DMS 273 treated with DMSO at 0.1 percent for 48 hours (cell line): ENCODE data around the gene LY6G6C.

Experiments
- DNase-seq: peaks from one replicate; lab custom pipeline; 2025; lab: John Stamatoyannopoulos, UW

LY6G6C gene, protein sequence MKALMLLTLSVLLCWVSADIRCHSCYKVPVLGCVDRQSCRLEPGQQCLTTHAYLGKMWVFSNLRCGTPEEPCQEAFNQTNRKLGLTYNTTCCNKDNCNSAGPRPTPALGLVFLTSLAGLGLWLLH

DNA sequence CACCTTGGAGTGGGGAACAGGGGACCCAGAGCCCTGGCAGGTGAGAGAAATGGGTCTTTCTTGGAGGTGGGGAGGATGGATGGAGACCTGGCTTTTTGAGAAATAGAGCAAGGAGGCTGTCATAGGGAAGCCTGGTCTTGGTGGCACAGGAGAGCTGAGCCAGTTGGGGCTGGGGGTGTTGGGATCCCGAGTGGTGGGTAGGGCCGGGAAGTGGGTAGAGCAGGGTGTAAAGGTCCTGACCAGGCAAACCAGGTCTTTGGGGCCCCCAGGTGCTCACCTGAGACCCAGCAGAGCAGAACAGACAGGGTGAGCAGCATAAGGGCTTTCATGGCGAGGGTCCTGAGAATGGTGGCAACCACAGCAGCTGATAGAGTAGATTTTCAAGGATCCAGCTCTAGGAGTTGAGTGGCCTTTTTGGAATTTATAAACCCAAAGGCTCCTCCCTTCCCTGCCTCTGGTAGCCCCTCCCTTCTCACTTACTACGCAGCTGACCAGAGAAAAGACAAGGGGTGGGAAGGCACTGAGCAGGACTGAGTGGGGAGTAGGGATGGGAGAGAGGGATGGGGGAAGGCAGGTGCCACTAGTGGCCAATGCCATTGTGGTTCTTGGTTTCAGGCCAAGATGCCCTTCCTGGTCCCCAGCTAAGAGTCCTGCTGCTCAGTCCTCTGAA lies at the start of gene LY6G6C:
LY6G6C (minus strand) TSS at position 396 of the 670 bp plus-strand sequence; CDS start at position 329, 67 bp downstream.
- DNase-seq, result no peak

DNA sequence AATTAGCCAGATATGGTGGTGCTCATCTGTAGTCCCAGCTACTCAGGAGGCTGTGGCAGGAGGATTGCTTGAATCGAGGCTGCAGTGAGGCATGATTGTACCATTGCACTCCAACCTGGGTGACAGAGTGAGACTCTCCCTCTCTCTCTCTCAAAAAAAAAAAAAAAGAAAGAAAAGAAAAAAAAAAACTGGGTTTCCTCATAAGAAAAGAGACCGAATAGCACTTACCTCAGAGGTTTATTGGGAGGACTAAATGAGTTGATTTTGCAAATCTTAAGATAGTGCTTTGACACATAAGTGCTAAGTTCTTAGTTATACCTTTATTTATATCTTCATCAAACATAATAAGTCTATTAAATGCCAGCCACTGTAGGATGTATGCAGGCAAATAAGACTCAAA lies 49.3 kb upstream of the LY6G6C start:
- DNase-seq, result no peak

DNA sequence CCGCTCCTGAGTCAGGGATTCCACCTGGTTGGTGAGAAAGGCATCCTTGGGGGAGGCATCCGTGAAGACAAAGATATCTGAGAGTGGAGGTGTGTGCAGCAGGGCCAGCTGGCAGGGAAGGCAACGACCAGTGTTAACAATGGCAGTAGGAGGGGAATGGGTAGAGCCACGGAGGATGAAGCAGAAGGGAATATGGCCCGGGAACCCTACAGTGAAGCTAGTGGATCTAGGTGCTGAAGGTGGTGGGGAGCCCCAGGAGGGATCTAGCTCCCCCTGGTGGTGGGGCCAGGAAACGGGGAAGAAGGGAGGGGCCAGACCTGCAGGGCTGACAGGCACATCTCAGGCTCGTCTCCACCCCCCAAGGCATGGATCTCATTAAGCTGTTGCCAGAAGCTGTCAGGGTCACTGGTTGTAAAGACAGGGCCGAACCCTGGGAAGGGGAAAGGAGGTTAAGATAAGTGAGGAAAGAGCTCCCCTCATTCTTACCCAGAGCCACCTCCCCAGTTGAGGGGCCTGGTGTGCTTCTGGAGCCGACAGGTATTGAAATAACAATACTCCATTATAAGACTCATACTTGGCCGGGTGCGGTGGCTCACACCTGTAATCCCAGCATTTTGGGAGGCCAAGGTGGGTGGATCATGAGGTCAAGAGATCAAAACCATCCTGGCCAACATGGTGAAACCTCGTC lies 48.3 kb upstream of the LY6G6C start:
- peak; percentile 29 for DNase-seq

DNA sequence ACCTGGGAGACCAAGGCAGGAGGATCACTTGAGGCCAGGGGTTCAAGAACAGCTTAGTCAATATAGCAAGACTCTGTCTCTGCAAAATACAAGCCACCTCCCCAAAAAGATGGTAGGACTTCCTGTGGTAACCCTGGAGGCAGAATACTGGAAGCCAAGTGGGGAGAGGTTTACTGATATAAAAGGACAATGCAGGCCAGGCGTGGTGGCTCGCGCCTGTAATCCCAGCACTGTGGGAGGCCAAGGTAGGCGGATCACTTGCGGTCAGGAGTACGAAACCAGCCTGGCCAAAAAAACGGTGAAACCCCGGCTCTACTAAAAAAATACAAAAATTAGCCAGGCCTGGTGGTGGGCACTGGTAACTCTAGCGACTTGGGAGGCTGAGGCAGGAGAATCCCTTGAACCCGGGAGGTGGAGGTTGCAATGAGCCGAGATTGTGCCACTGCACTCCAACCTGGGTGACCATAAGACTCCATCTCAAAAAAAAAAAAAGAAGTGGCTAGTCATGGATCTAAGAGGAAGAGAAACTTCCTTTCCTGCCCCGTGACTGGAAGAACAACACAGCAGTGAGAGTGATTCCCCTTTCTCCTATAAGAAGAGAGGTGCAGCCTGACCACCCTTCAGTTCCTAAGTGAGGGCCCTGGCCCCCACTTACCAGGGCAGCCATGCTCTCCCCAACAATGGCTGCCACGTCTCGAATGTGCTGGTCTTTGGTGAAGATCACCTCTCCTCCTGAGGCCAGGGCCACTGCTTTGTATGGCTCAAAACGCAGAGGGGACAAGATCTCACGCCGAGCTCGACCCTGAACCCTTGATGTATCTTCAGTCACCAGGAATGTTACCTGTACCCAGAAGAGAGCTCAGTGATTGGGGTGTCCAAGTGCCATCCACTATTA lies 47.1 kb upstream of the LY6G6C start:
- no peak for DNase-seq

DNA sequence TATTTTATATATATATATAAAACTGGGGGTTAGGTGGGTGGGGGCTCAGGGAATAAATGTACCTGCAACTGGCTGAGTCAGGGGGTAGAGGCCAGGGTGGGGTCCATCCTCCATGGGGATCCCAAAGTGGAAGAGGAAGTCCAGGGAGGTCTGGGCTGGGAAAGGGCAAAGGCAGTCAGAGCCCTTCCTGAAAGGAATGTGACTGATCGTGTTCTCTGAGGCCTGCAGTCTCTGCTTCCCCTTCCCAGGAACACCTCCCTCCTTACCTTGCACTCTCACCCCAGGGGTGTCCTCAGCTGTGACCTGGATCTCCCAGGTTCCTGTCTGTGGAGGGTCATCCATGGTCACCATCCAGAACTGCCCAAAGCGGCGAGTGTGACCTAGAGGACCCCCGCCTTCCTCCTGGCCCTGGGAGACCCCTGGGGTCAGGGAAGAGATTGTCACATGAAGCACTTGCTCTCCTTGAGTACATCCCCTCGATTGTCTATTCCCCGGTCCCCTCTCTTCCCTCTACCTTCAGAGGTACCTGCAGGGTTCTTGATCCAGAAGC lies 45.6 kb upstream of the LY6G6C start:
- no peak for DNase-seq

DNA sequence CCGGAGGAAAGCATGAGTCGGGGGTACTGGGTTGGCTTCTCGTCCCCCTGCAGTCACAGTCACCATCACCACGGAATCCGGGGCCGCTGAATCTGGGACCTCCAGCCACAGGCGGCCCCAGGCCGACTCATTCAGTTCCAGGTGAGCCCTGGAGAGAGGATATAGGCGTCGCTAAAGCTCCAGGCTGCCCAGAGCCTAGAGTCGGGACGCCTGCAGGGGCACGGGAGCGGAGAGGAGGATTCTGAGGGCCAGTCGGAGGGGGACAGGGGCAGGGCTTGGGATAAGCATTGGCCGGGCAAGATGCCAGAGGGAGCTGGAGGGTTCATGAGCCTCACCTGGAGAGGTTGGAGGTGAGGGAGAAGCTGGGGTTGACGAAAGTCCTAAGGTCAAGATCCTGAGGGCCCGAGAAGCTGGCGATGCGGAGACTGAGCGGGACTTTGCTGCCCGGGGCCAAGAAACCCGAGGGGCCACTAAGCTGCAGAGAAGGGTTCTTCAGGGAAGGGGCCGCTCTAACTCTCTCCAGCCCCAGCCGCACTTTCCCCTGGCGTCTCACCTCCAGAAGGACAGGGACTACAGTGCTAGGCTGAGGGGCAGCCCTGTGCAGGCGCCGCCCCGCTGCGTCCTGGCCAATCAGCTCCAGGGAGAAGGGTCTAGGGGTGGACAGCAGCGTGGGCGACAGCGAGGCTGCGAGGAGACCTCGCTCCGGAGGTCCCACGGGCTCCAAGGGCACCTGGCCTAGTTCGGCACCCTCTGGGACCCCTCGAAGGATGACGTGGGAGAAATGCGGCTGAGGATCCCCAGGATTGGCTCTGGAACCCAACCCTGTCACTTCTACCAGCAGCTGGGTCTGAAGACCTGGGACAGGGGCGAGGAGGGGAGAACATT lies 44.6 kb upstream of the LY6G6C start:
- DNase-seq, result no peak

DNA sequence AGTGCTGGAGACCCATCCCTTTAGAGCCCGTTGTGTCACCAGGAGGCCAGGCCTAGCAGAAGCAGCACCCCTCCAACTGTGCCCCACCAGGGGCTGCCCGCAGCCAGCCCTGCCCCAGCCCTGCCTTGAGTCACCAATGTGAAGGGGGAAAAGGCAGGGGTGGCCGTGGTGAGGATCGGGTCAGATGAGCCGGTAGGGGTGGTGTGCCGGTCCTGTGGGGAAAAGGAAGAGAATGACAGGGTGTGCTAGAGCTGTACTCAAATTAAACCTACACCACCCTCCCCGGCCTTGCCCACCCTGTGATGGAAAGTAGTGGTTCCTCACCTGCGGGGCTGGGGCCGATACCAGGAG lies 44.0 kb upstream of the LY6G6C start:
- no peak for DNase-seq

DNA sequence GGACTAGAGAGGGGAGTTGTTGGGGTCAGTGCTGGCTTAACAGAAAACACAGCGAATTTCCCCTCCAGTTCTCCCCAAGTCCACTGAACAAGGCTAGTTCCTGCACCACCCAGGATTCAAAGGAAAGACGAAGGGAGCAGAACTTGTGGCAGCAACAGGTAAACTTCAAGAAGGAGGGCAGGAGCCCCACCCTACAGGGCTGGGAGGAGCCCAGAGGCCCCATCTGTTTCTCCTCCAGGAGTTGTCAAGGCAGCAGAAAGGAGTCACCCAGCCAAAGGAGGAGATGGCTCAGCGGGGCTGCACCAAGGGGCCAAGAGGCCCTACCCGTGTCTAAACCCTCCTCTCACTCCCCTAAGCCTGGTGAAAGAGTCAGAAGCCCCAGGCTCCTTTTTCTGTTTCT lies 42.7 kb upstream of the LY6G6C start:
- DNase-seq, result no peak

DNA sequence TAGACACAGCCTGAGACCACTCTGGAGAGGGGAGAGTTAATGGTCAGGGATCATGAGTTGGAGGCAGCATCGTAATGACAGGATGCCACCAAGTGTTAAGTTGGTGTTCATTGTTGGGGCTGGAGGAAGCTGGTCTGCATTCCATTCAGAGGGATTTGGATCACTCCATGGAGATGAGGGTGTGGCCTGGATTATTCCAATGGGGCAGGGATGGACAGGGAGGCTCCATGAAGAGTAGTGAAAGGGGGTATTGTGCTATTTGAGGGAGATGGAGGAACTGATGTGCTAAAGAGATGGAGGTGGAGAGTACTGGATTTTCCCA lies 42.0 kb upstream of the LY6G6C start:
- DNase-seq, result no peak

DNA sequence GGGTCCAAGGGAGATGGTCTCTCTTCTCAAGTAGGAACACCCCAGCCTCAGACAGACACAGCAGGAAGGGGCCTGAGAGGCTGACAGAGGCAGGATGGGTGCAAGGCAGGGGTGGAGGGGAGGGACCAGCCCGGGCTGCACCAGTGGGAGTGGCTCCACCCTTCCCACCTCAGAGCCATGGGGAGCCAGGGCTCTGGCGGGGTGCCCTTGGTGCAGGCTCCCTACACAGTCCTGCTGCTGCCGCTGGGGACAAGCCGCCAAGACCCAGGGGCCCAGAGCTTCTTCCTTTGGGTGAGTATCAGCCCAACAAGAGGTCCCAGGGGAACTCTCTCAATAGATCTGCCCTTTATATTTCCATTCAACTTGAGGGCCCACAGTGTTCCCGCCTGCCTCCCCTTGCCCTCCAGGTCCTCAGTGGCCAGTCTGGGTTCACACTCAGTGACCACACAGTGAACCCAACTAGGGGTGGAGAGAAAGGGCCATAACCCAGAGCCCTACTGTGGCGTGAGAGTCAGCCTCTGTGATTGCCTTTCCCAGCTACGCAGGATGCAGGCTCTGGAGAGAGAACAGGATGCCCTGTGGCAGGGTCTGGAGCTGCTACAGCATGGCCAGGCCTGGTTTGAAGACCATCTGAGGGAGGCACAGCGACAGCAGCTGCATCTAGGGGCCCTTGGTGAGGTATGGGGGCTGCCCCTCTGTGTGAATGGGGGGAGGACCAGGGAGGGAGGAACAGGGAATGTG lies 41.5 kb upstream of the LY6G6C start:
- no peak for DNase-seq

DNA sequence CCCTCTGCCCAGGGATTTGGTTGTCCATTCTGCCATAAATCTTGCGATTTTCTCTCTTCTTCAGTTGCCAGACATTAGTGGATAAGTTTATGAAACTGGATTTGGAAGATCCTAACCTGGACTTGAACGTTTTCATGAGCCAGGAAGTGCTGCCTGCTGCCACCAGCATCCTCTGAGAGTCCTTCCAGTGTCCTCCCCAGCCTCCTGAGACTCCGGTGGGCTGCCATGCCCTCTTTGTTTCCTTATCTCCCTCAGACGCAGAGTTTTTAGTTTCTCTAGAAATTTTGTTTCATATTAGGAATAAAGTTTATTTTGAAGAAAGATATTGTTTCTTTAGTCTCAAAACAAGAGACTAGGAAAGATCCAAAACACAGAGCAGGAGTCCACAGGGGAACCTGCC lies 40.8 kb upstream of the LY6G6C start, which contains the start of gene SAPCD1:
SAPCD1 (plus strand) TSS at position 301 of the 400 bp plus-strand sequence. CDS start 399 bp downstream, outside the sequence.
- no peak for DNase-seq

DNA sequence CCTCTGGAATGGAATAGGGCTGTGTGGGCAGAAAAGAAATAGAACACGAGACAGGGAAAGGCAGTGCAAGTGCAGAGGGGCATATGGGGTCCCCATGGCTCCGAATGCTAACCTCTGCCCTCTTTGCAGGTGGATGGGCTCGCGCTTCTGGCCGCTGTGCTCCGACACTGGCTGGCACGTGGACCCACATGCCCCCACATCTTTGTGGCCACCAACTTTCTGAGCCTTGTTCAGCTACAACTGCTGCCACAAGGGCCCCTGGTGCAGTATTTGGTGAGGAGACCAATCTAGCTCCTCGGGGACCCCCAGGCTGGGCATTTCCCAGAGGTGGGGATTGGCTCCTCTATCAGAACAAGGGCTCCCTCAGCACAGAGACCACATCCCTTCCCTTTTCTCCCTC lies 39.8 kb upstream of the LY6G6C start:
- no peak for DNase-seq

DNA sequence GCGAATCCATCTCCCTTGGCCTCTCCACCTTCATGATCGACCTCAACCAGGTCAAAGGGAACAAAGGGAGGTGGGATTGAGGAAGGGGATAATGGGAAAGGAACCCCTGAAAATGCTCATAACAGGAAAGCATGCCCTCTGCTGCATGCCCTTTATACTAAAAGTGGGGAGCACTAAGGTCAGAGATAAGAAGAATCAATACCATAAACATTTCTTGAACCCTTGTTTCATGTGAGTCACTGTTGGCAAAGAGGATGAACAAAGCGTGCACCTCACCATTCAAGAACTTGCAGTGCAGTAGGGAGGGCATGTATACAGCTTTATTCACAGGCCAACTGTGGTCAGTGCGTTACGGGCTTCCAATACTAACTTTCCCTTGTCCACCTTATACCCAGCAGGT lies 39.2 kb upstream of the LY6G6C start:
- DNase-seq, result no peak

DNA sequence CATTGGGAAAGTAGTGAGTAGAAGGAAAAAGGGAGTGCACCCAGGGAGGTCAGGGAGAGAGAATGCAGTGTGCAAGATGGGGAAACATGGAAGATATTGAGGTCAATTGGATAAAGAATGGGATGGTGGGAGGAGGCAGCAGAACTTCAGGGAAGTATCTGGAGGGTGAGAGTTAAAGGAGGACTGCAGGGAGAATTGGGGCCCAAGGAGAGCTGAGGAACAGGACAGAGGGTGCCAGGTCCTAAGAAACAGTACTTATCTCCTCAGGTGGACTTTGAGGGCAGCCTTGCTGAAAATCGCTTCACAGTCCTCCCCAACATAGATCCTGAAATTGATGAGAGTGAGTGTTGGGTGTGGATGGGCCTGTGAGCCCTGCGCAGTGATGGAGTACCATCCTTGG lies 36.7 kb upstream of the LY6G6C start:
- DNase-seq, result no peak

DNA sequence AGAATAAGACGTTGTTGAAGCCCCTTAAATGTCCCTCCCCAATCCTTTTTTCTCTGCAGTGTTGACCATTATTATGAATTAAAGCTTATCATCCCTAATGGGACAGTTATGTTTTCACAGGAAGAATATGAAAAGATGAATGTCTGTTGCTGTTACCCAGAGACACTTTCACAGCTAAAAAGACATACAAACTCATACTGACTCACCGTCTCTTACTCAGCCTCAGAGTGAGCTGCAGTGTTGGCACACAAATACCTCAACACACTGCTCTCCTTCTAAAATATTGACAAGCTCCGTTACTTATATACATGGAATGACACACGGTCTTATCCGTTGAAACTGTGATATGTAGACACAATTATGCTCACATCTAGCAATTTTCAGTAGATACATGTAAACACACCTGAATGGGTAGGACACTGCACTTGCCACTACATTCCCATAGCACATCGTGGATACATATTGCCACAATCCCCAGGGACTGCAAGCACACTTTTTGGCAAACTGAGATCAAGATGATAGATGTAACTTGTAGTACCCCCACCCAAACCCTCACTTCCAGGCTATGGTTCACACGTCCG lies 31.3 kb upstream of the LY6G6C start:
- no peak for DNase-seq

DNA sequence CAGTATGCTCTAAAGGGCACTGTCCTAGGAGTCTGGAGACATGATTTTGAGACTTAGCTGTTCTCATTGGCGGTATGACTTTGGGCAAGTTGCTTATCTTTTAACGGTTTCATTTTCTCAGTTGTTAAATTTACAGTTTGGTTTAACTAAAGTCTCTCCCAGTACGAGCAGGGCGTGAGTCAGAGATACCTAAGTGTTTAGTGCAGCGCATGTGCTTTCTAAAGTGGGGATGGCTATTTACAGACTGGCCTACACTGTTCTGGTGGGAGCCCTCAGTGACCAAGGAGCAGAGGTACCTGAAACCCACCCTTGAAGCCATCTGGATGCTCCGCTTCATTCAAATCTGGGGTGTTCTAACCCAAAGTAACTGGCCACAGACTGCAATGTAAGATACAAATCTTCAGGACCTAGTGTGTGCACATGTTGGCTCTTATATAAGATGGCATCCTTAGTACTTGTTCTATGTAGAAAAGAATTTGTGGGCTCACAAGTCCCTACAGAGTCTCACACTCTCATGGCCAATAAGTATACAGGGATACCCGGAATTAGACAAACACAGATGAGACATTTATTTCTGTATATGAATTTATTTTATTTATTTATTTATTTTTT lies 29.0 kb upstream of the LY6G6C start:
- no peak for DNase-seq

DNA sequence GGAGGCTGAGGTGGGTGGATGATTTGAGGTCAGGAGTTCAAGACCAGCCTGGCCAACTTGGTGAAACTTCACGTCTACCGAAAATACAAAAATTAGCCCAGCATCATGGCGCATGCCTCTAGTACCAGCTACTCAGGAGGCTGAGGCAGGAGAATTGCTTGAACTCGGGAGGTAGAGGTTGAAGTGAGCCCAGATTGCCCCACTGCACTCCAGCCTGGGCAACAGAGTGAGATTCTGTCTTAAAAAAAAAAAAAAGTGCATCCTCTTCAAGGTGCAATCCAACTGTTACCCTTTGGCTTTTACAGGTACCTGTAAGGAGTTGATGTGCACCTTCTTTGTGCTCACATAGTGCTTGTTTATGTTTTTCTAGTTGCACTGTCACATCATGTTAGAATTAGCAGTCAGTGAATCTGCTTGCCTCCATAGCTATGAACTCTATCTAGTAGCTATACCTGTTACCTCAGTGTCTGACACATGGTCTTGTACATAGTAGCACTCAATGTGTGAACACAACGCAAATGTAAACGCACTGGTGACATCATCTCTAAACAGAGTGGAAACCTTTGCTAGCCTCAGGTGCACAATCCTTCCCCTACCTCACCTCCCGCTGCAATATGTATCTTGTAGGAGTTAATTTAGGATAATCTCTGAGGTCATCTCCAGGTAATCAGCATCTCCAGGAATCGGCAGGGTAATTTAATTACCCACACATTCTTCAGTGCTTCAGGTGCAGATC lies 27.9 kb upstream of the LY6G6C start:
- no peak for DNase-seq

DNA sequence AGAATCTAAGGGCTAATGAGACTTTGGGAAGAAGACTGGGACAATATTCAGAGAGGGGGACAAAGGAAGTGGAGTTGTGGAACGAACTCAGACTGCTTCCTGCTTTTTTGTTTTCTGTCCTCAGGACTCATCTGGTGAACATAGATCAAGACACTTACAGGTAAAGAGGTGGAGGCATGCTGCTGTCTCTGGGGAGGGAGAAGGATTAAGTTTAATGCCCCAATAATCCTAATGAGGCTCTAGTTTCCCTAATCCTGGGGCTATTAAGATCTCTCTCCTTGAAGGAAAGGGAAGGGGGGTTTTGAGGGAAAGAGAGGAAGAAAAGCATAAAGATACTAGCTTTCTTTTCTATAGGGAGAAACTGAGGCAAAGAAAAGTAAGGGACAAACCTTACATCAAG lies 22.9 kb upstream of the LY6G6C start:
- DNase-seq, result no peak

DNA sequence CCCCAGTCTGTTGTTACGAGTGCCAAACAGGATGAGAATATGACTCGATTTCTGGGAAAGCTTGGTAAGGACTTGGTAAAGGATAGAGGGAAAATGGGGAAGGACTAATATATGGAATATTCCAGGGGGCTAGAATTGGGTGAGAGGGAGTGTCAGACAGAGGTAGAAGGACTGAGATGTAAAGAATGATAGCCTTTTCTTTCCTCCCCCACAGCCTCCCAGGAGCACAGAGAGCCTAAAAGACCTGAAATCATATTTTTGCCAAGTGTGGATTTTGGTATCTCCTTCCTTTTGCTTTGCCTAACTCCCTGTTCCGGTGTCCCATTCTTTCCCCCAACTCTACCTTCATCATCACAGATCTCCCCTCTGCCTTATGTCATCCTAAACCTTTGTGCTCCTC lies 21.3 kb upstream of the LY6G6C start:
- no peak for DNase-seq
